ENCODE results near the gene TRDN.

The TRDN gene

DNA sequence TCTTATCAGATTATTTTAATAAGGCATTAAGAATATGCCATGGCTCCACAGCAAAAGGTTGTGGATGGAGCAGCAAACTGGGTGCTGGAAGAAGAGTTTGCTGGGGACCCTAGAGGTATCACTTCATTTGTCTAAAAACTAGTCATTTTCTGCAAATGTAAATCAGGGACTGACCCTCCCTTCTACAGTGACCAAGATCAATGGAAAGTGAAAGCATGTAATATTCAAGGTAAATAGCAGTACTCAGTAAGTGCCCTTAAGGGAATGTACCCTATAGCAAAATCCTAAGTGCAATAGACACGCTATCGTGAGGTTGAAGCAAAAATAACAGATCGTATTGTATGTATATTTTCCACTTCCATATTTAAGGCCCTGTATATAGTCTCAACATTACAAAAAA lies 38.7 kb downstream of the TRDN start:
- TF ChIP-seq ISL1 (CRISPR knock-in tag; IDR thresholded peaks at IDR 0.05) = no peak
- TF ChIP-seq GLIS3 (CRISPR knock-in tag; IDR thresholded peaks at IDR 0.05) = no peak
- TF ChIP-seq, protein P1, sequence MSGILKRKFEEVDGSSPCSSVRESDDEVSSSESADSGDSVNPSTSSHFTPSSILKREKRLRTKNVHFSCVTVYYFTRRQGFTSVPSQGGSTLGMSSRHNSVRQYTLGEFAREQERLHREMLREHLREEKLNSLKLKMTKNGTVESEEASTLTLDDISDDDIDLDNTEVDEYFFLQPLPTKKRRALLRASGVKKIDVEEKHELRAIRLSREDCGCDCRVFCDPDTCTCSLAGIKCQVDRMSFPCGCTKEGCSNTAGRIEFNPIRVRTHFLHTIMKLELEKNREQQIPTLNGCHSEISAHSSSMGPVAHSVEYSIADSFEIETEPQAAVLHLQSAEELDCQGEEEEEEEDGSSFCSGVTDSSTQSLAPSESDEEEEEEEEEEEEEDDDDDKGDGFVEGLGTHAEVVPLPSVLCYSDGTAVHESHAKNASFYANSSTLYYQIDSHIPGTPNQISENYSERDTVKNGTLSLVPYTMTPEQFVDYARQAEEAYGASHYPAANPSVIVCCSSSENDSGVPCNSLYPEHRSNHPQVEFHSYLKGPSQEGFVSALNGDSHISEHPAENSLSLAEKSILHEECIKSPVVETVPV (CRISPR knock-in tag; IDR thresholded peaks at IDR 0.05) = no peak
- no peak for TF ChIP-seq ESRRG (CRISPR knock-in tag; IDR thresholded peaks at IDR 0.05)
- TF ChIP-seq POU6F1 (CRISPR knock-in tag; IDR thresholded peaks at IDR 0.05; ENCODE audit: borderline replicate concordance, low read depth) = no peak
- no peak for TF ChIP-seq CREB5 (CRISPR knock-in tag; IDR thresholded peaks at IDR 0.05; ENCODE audit: low read depth)
- no peak for TF ChIP-seq TOX (CRISPR knock-in tag; IDR thresholded peaks at IDR 0.05; ENCODE audit: borderline replicate concordance)
- no peak for TF ChIP-seq ZC3H10 (CRISPR knock-in tag; IDR thresholded peaks at IDR 0.05)
- no peak for TF ChIP-seq PPARA (CRISPR knock-in tag; IDR thresholded peaks at IDR 0.05; ENCODE audit: borderline replicate concordance)
- TF ChIP-seq TSHZ2 (CRISPR knock-in tag; IDR thresholded peaks at IDR 0.05) = no peak
- TF ChIP-seq ZNF8 (CRISPR knock-in tag; IDR thresholded peaks at IDR 0.05) = no peak
- no peak for TF ChIP-seq SNAI2 (CRISPR knock-in tag; IDR thresholded peaks at IDR 0.05)
- no peak for TF ChIP-seq RARB (CRISPR knock-in tag; IDR thresholded peaks at IDR 0.05)
- no peak for TF ChIP-seq OSR1 (CRISPR knock-in tag; IDR thresholded peaks at IDR 0.05)
- no peak for ATAC-seq

DNA sequence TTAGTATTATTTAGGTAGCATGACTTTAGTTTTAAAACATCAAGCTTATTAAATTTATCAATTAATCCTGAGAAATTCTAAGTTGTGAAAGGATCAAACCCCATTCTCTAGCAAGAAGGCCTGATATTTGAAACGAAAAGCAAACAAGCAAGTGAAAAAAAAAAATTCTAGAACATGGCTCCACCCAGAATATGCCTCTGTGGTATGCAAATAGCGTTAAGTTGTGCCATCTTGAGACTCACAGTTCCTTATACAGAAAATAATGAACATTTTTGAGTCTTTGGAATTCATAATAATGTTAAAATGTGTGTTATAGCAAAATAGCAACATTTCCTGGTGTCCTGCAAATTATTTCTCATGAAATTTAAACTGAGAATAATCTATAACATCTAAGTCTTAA lies 42.0 kb downstream of the TRDN start:
- ATAC-seq = no peak

More for the DNA sequence above, 42.0 kb downstream of the TRDN start:
- no peak for TF ChIP-seq TCF4 (CRISPR knock-in tag; IDR thresholded peaks at IDR 0.05; ENCODE audit: borderline replicate concordance)
- no peak for TF ChIP-seq POU6F1 (CRISPR knock-in tag; IDR thresholded peaks at IDR 0.05; ENCODE audit: borderline replicate concordance, low read depth)
- no peak for TF ChIP-seq ZFP30 (CRISPR knock-in tag; IDR thresholded peaks at IDR 0.05)
- TF ChIP-seq TOX (CRISPR knock-in tag; IDR thresholded peaks at IDR 0.05; ENCODE audit: borderline replicate concordance) = no peak
- no peak for TF ChIP-seq RARB (CRISPR knock-in tag; IDR thresholded peaks at IDR 0.05)
- TF ChIP-seq CSDC2 (CRISPR knock-in tag; IDR thresholded peaks at IDR 0.05) = no peak
- no peak for TF ChIP-seq BACH2 (CRISPR knock-in tag; IDR thresholded peaks at IDR 0.05; ENCODE audit: borderline replicate concordance)
- TF ChIP-seq CREB5 (CRISPR knock-in tag; IDR thresholded peaks at IDR 0.05; ENCODE audit: low read depth) = no peak

Data from SK-N-SH treated with all-trans-retinoic acid at 6 μM for 48 hours (cell line).